Kidney glomerular epithelial cell (primary cell): Measurements from ENCODE around the gene MAP6D1.
A peak's percentile ranks its signal among the peaks of the same experiment; 100 is the strongest.

Source experiments
- DNase-seq: peaks from one replicate; lab custom pipeline; 2025; lab: John Stamatoyannopoulos, UW

The MAP6D1 gene

GRCh38 chr3:183825456-183826161 lies at the start of gene MAP6D1:
Gene MAP6D1, minus strand, starts transcription at chr3:183825577. Its CDS starts 30 bp downstream, at chr3:183825547.
- DNase-seq = peak; percentile 41

GRCh38 chr3:183873914-183874313 lies 48.5 kb upstream of the MAP6D1 start:
- DNase-seq = no peak

GRCh38 chr3:183871541-183871940 lies 46.2 kb upstream of the MAP6D1 start:
- no peak for DNase-seq

GRCh38 chr3:183870563-183870962 lies 45.2 kb upstream of the MAP6D1 start:
- no peak for DNase-seq

- DNase-seq = no peak
Observed at GRCh38 chr3:183868796-183869195, 43.4 kb upstream of the MAP6D1 start.

- peak; percentile 28 for DNase-seq
Observed at GRCh38 chr3:183862610-183863009, 37.2 kb upstream of the MAP6D1 start.

- DNase-seq = no peak
Observed at GRCh38 chr3:183857863-183858262, 32.5 kb upstream of the MAP6D1 start.

- DNase-seq = no peak
Observed at GRCh38 chr3:183854318-183855035, 29.1 kb upstream of the MAP6D1 start.

GRCh38 chr3:183845608-183846288 lies 20.4 kb upstream of the MAP6D1 start:
- peak; percentile 16 for DNase-seq

- no peak for DNase-seq
Observed at GRCh38 chr3:183845090-183845489, 19.7 kb upstream of the MAP6D1 start.

- DNase-seq = peak; percentile 19
Observed at GRCh38 chr3:183844606-183845005, 19.2 kb upstream of the MAP6D1 start.

GRCh38 chr3:183839751-183840150 lies 14.4 kb upstream of the MAP6D1 start:
- DNase-seq = no peak

- no peak for DNase-seq
Observed at GRCh38 chr3:183837894-183838293, 12.5 kb upstream of the MAP6D1 start.

- no peak for DNase-seq
Observed at GRCh38 chr3:183837390-183837789, 12.0 kb upstream of the MAP6D1 start.

GRCh38 chr3:183833516-183833915 lies 8.1 kb upstream of the MAP6D1 start:
- DNase-seq = no peak

- no peak for DNase-seq
Observed at GRCh38 chr3:183830187-183830586, 4.8 kb upstream of the MAP6D1 start.

GRCh38 chr3:183829466-183829865 lies 4.1 kb upstream of the MAP6D1 start:
- no peak for DNase-seq

GRCh38 chr3:183828538-183828870 lies 3.1 kb upstream of the MAP6D1 start:
- DNase-seq = no peak

- DNase-seq = no peak
Observed at GRCh38 chr3:183827809-183828537, 2.6 kb upstream of the MAP6D1 start.

- DNase-seq = no peak
Observed at GRCh38 chr3:183826448-183827250, 1.3 kb upstream of the MAP6D1 start.

GRCh38 chr3:183824761-183825455 lies 469 bp downstream of the MAP6D1 start:
- no peak for DNase-seq
